Umbilical cord (tissue), 1 donor: ENCODE measurements around the gene NR2C2. TPM values are rescaled to one million over a fixed set of nuclear protein-coding genes. Genes with fewer than 3 reads are reported as not detected.

Experiments used
- total RNA-seq: library from RNA; depleted of rRNA; stranded (reverse); fragments of >200 nt; gene quantifications from one replicate; pipeline ENCODE4 v1.2.3, GENCODE V29; 2014; ENCODE audit warnings: low replicate concordance; ENCODE audit not compliant: insufficient read depth

NR2C2 gene
- total RNA-seq, 1 donor from 2014 or later, result 29.1 TPM

Other genes with a start within 250 kb of the NR2C2 start
- 10.1 TPM for gene FGD5, start 128.6 kb upstream of the NR2C2 start, total RNA-seq
- gene MRPS25, start 117.7 kb downstream of the NR2C2 start, total RNA-seq, result 7.9 TPM
- 22.1 TPM for gene RBSN, start 151.6 kb downstream of the NR2C2 start, total RNA-seq